Muscle layer of duodenum (tissue), 2 donors: Measurements from ENCODE around the gene KAZN.

Experiments
- H3K27ac ChIP-seq: one replicate; pipeline ENCODE4 v1.7.0; 2013; ENCODE audit warnings: mild to moderate bottlenecking, low read length
- H3K27me3 ChIP-seq: one replicate; pipeline ENCODE4 v1.7.0; 2013; ENCODE audit warnings: low read depth, mild to moderate bottlenecking, control low read depth, low read length
- H3K36me3 ChIP-seq, 2 donors: one replicate each; pipeline ENCODE4 v1.7.0; 2013; ENCODE audit warnings: low read length in 2 of 2, control low read depth in 1 of 2, mild to moderate bottlenecking in 1 of 2; ENCODE audit not compliant: insufficient read depth in 2 of 2, control insufficient read depth in 1 of 2
- H3K4me1 ChIP-seq, 2 donors: one replicate each; pipeline ENCODE4 v1.7.0; 2013; ENCODE audit warnings: low read length in 2 of 2, mild to moderate bottlenecking in 2 of 2, control low read depth in 1 of 2, moderate library complexity in 1 of 2; ENCODE audit not compliant: insufficient read depth in 2 of 2, control insufficient read depth in 1 of 2
- H3K4me3 ChIP-seq, 2 donors: one replicate each; pipeline ENCODE4 v1.7.0; 2013; ENCODE audit warnings: low read length in 2 of 2, low read depth in 1 of 2, mild to moderate bottlenecking in 1 of 2
- H3K9me3 ChIP-seq, 2 donors: one replicate each; pipeline ENCODE4 v1.7.0; 2013; ENCODE audit warnings: low read length in 2 of 2, control low read depth in 1 of 2, mild to moderate bottlenecking in 1 of 2; ENCODE audit not compliant: control insufficient read depth in 1 of 2
- donor health status: healthy.

KAZN gene

DNA sequence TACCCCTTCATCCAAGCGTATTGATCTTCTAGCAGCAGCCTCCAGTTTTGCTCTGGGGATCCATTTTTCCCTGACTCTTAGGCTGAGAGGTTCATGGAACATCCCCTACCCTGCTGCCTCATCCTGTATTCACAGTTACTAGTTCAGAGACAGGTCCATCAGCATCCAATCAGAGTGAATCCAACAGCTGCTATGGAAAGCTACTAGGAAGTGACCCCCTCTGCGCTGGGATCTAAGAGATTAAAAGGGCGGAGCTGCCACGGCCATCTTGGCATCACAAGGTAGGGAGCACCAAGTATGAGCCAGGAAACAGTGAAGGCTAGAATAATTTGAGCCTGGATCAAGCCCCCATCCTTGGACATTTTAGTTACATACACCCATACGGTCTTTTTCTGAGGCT is 32.5 kb downstream of the KAZN start:
- no peak overlapping the region for H3K4me3 ChIP-seq
- H3K9me3 ChIP-seq, result no peaks in the 10 kb centered on the region

DNA sequence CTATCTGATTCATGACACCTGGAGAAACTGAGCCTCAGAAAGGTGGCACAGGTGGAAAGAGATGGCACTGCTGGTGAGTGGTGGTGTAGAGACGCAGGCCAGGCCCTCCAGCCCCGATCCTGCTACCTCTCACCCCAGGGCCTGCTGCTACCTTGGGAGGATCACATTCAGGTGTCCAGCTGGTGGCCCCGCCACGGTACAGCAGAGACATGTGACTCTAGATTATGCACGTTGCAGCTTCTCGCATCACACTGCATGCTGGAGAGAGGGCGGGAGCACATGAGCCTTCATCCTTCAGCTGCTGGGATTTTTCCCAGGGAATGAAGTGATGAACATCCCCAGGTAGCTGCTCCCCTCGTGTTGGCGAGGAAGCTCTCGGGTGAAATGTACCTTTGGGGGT is 32.9 kb downstream of the KAZN start:
- Histone ChIP-seq H3K27ac (no peak overlapping the region), H3K4me1 (peaks cover 5 to 19% of the 10 kb centered on the region in 2 donors), H3K27me3 (no peaks in the 10 kb centered on the region), H3K36me3 (no peaks in the 10 kb centered on the region), H3K4me3 (no peak overlapping the region), H3K9me3 (no peaks in the 10 kb centered on the region)

More for the DNA sequence above, 32.5 kb downstream of the KAZN start:
- Histone ChIP-seq H3K27ac (no peak overlapping the region), H3K36me3 (no peaks in the 10 kb centered on the region), H3K4me1 (peaks cover 5 to 19% of the 10 kb centered on the region in 2 donors), H3K27me3 (no peaks in the 10 kb centered on the region)

DNA sequence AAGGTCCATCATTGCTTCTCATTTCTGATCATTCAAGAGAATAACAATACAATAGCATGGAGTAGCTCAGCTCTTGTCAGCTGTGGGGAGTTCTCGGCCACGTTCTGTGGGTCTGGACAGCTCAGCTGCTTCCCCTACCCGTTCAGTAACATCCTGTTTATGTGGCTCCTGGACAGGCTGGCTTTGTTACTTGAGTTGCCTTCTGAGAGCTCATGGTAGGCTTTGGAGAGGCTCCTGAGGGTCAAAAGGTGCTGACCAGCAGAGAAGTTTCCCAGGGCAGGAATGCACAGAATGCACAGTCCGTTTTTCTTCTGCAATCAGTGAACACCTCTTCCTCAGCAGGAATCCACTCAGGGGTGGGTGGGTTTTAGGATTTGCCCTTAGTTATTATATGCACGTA is 36.0 kb downstream of the KAZN start:
- Histone ChIP-seq H3K36me3 (no peaks in the 10 kb centered on the region), H3K4me1 (no peaks in the 10 kb centered on the region), H3K9me3 (no peaks in the 10 kb centered on the region), H3K27me3 (no peaks in the 10 kb centered on the region), H3K27ac (no peak overlapping the region), H3K4me3 (no peak overlapping the region)

DNA sequence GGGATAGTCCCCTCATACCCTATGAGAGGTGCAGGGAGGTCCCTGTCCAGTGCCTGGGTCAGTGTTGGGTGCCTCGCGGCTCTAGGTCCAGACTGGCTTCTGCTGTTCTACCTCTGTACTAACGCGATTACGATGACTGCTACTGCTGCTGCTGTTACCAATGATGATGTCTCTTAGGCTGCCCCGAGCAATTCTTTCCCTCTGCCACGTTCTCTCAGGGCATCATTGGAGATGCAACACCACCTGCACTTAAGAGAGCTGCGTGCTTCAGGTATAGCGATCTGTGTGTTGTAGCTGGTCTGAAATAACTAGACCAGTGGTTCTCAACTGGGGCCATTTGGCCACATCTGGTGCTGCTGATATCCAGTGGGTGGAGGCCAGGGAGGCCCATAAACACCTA is 36.9 kb downstream of the KAZN start:
- no peaks in the 10 kb centered on the region for H3K36me3 ChIP-seq
- no peaks in the 10 kb centered on the region for H3K4me1 ChIP-seq
- no peak overlapping the region for H3K27ac ChIP-seq
- H3K4me3 ChIP-seq, result no peak overlapping the region
- no peaks in the 10 kb centered on the region for H3K27me3 ChIP-seq
- no peaks in the 10 kb centered on the region for H3K9me3 ChIP-seq

DNA sequence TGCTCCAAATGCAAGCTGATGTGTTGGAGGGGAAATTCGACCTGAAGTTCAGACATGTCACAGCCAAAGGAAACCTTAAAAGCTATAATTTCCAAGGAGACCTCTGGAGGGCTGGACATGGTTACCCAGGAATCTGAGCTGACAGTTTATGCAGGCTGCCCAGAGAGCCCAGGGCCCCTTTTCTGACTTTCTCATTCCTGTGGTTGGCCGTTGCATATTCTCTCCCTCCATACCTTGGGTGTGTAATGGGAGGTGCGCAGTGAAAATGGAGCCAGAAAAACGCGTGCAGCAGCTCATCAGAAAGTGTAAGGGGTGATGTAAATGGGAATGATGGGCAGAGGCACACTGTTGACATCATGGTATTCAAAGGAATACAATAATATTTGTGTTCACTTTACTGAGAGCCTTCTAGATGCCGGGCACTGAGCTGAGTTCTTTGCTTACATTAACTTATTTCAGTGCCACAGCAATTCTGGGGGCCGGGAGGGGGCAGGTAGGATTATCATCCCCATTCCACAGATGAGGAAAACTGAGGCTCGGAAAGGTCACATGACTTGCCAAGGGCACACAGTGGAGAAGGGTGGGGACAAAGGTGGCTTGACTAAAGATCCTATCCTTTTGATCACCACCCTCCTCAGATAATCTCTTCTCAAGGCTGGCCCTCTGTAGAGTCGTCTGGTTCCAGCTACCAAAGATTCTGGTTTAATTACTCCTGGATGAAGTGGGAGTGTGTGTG is 38.6 kb downstream of the KAZN start:
- Histone ChIP-seq H3K27me3 (no peaks in the 10 kb centered on the region), H3K4me1 (no peaks in the 10 kb centered on the region), H3K27ac (no peak overlapping the region), H3K4me3 (no peak overlapping the region), H3K9me3 (no peaks in the 10 kb centered on the region), H3K36me3 (no peaks in the 10 kb centered on the region)

DNA sequence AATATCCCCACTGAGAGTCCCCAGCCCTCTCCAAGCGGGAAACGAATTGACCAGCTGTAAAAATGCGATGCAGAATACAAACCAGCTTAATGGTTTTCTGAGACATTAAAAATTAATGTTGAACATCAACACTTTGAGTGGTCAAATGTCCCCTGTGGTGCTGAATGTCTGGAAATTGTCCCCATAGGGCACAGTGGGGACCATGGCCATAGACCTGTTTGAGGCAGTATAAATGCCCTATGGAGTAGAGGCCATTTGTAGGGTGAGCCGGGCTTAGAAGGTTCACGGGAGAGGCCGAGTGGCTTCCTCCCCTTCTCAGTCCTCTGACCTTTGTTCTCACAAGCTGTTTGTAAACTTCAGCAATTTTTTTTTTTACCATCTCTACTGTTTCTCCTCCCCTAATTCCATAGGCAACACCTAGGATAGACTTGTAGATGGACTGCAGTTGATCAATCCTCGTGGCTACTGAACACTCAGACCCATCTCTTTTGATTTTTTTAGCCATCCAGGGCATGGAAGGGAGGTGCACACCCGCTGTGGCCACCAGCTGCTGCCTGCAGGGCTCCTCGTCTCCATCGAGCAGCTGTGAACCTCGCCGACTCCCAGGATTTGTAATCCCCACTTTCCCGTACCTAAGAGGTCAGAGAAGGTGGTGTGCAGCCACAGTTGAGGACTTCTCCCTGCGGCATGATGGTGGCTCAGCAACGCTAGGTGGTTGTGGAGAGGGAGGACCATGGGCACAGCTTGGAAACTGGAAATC is 41.0 kb downstream of the KAZN start:
- Histone ChIP-seq H3K27ac (no peak overlapping the region), H3K9me3 (peaks cover 0 to 5% of the 10 kb centered on the region in 2 donors), H3K36me3 (no peaks in the 10 kb centered on the region), H3K4me1 (no peaks in the 10 kb centered on the region), H3K4me3 (no peak overlapping the region), H3K27me3 (no peaks in the 10 kb centered on the region)

DNA sequence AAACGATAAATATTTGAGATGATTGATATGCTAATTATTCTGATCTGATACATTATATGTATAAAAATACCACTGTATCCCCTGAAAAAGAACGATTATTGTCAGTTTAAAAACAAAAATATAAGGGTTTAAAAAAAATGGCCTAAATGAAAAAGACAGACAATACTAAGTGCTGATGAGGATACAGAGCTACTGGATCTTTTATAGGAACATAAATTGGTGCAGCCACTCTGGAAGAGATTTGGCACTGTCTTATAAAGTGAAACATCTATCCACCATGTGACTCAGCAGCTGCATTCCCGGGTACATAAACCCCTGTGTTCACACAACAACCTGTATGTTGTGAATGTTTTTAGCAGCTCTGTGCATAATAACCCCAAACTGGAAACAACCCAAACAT is 44.2 kb downstream of the KAZN start:
- H3K27ac ChIP-seq, result no peak overlapping the region
- no peaks in the 10 kb centered on the region for H3K4me1 ChIP-seq
- no peak overlapping the region for H3K4me3 ChIP-seq
- no peaks in the 10 kb centered on the region for H3K36me3 ChIP-seq
- peaks cover 0 to 12% of the 10 kb centered on the region in 2 donors for H3K9me3 ChIP-seq
- no peaks in the 10 kb centered on the region for H3K27me3 ChIP-seq

DNA sequence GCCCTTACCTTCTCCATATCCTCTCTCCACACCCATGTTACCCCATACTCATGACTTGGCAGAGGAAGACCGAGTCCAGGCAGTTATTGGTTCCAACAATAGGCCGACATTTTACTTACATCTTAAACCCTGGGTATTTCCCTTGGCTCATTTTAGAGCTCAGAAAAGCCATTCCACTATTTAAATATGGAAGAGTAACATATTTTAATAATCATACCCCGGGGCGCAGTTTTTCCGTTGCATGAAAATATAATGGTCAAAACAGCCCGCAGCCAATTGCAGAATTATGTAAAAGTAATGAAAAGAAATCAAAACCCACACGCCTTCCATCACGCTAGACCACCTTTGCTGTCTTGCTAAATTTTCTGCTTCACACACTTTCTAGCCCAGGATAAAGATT is 48.5 kb downstream of the KAZN start:
- no peaks in the 10 kb centered on the region for H3K4me1 ChIP-seq
- no peaks in the 10 kb centered on the region for H3K27me3 ChIP-seq
- no peaks in the 10 kb centered on the region for H3K36me3 ChIP-seq
- no peak overlapping the region for H3K4me3 ChIP-seq
- H3K27ac ChIP-seq, result no peak overlapping the region
- peaks cover 0 to 12% of the 10 kb centered on the region in 2 donors for H3K9me3 ChIP-seq

DNA sequence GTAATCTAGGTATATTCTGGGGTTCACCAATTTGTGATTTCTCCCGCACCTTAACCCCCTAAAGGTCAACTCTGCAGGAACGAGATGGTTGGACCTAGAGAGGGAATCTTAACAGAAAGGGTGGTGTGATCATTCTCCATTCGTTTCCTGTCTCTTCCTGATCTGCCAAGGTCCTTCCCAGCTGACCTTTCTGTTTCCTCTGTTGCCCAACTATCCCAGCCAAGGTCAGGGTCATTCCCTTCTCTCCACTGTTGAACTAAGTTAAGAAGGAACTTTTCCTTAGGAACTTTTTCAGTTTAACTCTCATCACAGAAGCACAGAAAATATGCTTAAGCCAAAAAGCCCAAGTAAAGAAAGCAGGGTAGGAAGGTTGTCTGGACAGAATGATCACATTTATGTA is 49.3 kb downstream of the KAZN start:
- Histone ChIP-seq H3K27ac (no peak overlapping the region), H3K4me3 (no peak overlapping the region), H3K4me1 (no peaks in the 10 kb centered on the region), H3K9me3 (peaks cover 0 to 12% of the 10 kb centered on the region in 2 donors), H3K36me3 (no peaks in the 10 kb centered on the region), H3K27me3 (no peaks in the 10 kb centered on the region)

DNA sequence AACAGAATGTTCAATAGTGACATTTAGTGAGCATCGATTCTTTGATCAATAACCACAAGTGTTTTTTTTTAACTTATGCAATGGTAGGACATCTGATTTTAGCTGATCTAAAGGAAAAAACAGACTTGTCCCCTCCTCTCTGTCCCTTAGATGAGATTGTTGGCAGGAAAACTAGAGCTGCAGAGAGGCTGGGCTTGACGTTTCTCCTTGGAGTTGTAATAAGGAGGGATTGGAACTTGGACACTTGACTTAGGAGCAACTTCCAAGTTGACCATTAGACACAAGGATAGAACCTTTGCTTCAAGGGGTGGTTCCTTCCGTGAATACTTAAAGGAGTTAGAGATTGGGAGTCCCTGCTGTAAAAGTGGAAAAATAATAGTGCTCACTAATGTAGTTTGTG is 49.9 kb downstream of the KAZN start:
- Histone ChIP-seq H3K4me3 (no peak overlapping the region), H3K4me1 (no peaks in the 10 kb centered on the region), H3K27ac (no peak overlapping the region), H3K9me3 (peaks cover 0 to 9% of the 10 kb centered on the region in 2 donors), H3K36me3 (no peaks in the 10 kb centered on the region), H3K27me3 (no peaks in the 10 kb centered on the region)

DNA sequence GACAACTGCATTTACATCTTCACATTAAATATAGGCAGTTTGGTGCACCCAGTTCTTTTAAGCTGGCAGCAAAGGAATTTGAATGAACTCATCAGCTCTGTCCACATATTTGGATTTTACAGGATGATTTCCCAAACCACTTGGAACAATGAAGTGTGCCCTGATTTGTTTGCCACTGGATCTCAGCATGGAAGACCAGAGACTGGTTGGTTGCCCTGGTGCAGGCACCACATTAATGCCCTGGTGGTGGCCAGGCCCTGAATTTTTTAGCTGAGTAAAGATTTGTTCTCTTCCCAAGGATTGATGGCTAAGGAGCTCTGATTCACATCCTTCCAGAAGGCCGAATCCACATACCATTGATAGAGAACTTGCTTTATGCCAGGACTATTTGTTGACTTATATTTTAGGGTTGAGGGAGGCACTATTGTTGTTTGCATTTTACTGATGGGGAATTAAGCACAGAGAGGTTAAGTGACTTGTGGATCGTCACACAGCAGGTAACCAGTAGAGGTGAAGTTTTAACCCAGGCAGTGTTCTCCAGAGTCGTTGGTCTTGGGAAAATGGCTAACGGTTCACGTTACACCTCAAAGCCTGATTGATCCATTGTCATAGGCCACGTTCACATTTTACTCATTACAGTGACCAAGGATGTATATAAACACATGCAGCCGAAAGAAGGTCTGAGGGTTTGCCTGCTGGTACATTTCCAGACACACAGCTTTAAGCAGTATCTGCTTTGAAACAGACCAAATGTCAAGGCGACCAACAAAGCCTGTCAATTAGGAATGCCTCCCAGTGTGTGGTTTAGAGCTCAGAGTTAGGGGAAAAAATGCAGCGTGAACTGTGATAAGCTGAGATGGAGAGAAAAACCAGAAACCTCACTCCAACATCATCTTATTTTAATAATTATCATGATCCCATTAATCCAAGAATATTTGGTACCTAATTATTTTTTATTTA is 50.7 kb downstream of the KAZN start:
- H3K27me3 ChIP-seq, result no peaks in the 10 kb centered on the region
- H3K27ac ChIP-seq, result no peak overlapping the region
- no peaks in the 10 kb centered on the region for H3K4me1 ChIP-seq
- no peak overlapping the region for H3K4me3 ChIP-seq
- peaks cover 0 to 7% of the 10 kb centered on the region in 2 donors for H3K9me3 ChIP-seq
- no peaks in the 10 kb centered on the region for H3K36me3 ChIP-seq
